Right lobe of liver (tissue), 6 donors: ENCODE data around the gene RAB30. TPM values are rescaled to one million over a fixed set of nuclear protein-coding genes. Genes with fewer than 3 reads are reported as not detected.

Experiments
- ATAC-seq, 4 donors: fragments of 200-7000 bp; cut with Tn5 transposase; one replicate each; pipeline ENCODE4 v1.9.1; 2020; ENCODE audit warnings: mild to moderate bottlenecking in 4 of 4, moderate library complexity in 4 of 4
- DNase-seq, 3 donors: peaks; one replicate each; pipeline ENCODE4 v3.0.0-alpha.2; 2020
- H3K27ac ChIP-seq, 3 donors: fragments of 200-600 bp; one replicate each; pipeline ENCODE4 v1.8.0; 2022
- H3K27me3 ChIP-seq, 2 donors: fragments of 200-600 bp; one replicate each; pipeline ENCODE4 v1.8.0; 2022
- H3K36me3 ChIP-seq, 4 donors: fragments of 200-600 bp; sonication (generic) in 1 of 4; one replicate each; pipeline versions ENCODE4 v1.5.1 to v1.8.0; 2017 to 2022; ENCODE audit warnings: control low read depth in 1 of 4
- H3K4me1 ChIP-seq, 4 donors: fragments of 200-600 bp; sonication (generic) in 1 of 4; one replicate each; pipeline versions ENCODE4 v1.5.1 to v1.8.0; 2017 to 2022; ENCODE audit warnings: control low read depth in 1 of 4
- H3K4me3 ChIP-seq, 3 donors: fragments of 200-600 bp; one replicate each; pipeline ENCODE4 v1.8.0; 2022
- H3K9me3 ChIP-seq, 4 donors: fragments of 200-600 bp; sonication (generic) in 1 of 4; one replicate each; pipeline versions ENCODE4 v1.5.1 to v1.8.0; 2017 to 2022; ENCODE audit warnings: control low read depth in 1 of 4
- CTCF ChIP-seq, 4 donors: fragments of 200-600 bp in 3 of 4; fragments of 450-650 bp in 1 of 4; IDR thresholded peaks; one replicate each; pipeline versions ENCODE4 v1.5.1 to v1.8.0; 2016 to 2022; ENCODE audit warnings: antibody characterized with exemption in 4 of 4, mild to moderate bottlenecking in 2 of 4
- POLR2A ChIP-seq: fragments of 450-650 bp; IDR thresholded peaks from one replicate; pipeline ENCODE4 v1.6.1; 2017; ENCODE audit warnings: antibody characterized with exemption, mild to moderate bottlenecking
- WGBS: methylation state at CpG from one replicate; pipeline ENCODE4 v1.1.6; 2018; ENCODE audit warnings: low coverage, low lambda C conversion rate; ENCODE audit not compliant: insufficient coverage; ENCODE audit errors: missing lambda C conversion rate; 5-methylcytosine and 5-hydroxymethylcytosine counted together
- intact Hi-C, 2 donors: fragments of 100-400 bp; cut with DNase I; formaldehyde crosslinking; loops; one replicate each; pipeline versions ENCODE4 v1.11.2 to v1.14.1; 2022
- total RNA-seq, 6 experiments: library from RNA; depleted of rRNA in 2 of 6; stranded (reverse); fragments of >200 nt in 2 of 6; fragmentation: NEBNext Ultra II Directional in 3 of 6; extraction: Animal tissue kit (Norgen Biotek cat#: 25700) in 3 of 6; gene quantifications; one replicate each; pipeline versions ENCODE4 v1.1.0 to v1.2.4, GENCODE V29; 2016 to 2023
- donor health status: DM: no; HTN: yes; CAD: no.
- donor health status: DM: no; HTN: no; CAD: no.
- donor health status: DM: no; HTN: no; CAD: no.
- donor health status: DM: no; HTN: yes; CAD: no.
- donor health status: DM: no; HTN: yes; CAD: no.

RAB30 gene
- total RNA-seq, 6 experiments from 2014 or later, result 4.1 to 9.6 (median 6.7) TPM

GRCh38 chr11:83070731-83071566 is 748 bp downstream of the RAB30 start:
- Histone ChIP-seq H3K36me3 (peaks cover 0 to 7% (median 0%) of the 10 kb centered on the region in 4 donors), H3K4me3 (peak overlapping the region; percentile 55 to 84 (median 79)), H3K27me3 (no peaks in the 10 kb centered on the region), H3K27ac (peak overlapping the region; percentile 76 to 93 (median 89)), H3K9me3 (no peaks in the 10 kb centered on the region), H3K4me1 (peaks cover 0 to 34% (median 7%) of the 10 kb centered on the region in 4 donors)
- TF ChIP-seq POLR2A (no peak), CTCF (IDR thresholded peaks at IDR 0.05) (no peak)
- intact Hi-C loops, result loop anchor here in 1 of 2 donors (10.0 kb wide), 1 partner anchor 166 kb away; the partner anchor contains the start of genes DDIAS and PRCP
- DNase-seq (peak; percentile 60 to 68 (median 60)), ATAC-seq (peak; percentile 37 to 43 (median 40))
- under 1% methylated on average over 22 of the region's 22 CpGs for WGBS

GRCh38 chr11:83070044-83070701 is 1.5 kb downstream of the RAB30 start:
- TF ChIP-seq POLR2A (no peak), CTCF (IDR thresholded peaks at IDR 0.05) (no peak)
- Histone ChIP-seq H3K4me1 (peaks cover 0 to 34% (median 7%) of the 10 kb centered on the region in 4 donors), H3K27me3 (no peaks in the 10 kb centered on the region), H3K4me3 (peak overlapping the region; percentile 55 to 84 (median 79)), H3K27ac (peak overlapping the region in 1 of 3 donors; percentile 93), H3K9me3 (no peaks in the 10 kb centered on the region), H3K36me3 (peaks cover 0 to 7% (median 0%) of the 10 kb centered on the region in 4 donors)
- DNase-seq (no peak), ATAC-seq (no peak)
- intact Hi-C loops, result loop anchor here in 1 of 2 donors (10.0 kb wide), 1 partner anchor 165 kb away; the partner anchor contains the start of genes DDIAS and PRCP
- 58% methylated on average over 3 of the region's 3 CpGs for WGBS

GRCh38 chr11:83069441-83070043 is 2.2 kb downstream of the RAB30 start:
- H3K4me1 ChIP-seq, result peaks cover 0 to 34% (median 7%) of the 10 kb centered on the region in 4 donors
- DNase-seq (no peak), ATAC-seq (no peak)
- no peaks in the 10 kb centered on the region for H3K9me3 ChIP-seq
- intact Hi-C loops, result loop anchor here in 1 of 2 donors (10.0 kb wide), 1 partner anchor 165 kb away; the partner anchor contains the start of genes DDIAS and PRCP
- no peak overlapping the region for H3K27ac ChIP-seq
- peaks cover 0 to 7% (median 0%) of the 10 kb centered on the region in 4 donors for H3K36me3 ChIP-seq
- TF ChIP-seq CTCF (IDR thresholded peaks at IDR 0.05) (no peak), POLR2A (no peak)
- H3K4me3 ChIP-seq, result no peak overlapping the region
- H3K27me3 ChIP-seq, result no peaks in the 10 kb centered on the region

GRCh38 chr11:83068568-83068967 is 3.1 kb downstream of the RAB30 start:
- no peaks in the 10 kb centered on the region for H3K27me3 ChIP-seq
- H3K27ac ChIP-seq, result no peak overlapping the region
- no peaks in the 10 kb centered on the region for H3K9me3 ChIP-seq
- intact Hi-C loops, result no loop called here
- H3K36me3 ChIP-seq, result peaks cover 0 to 2% (median 0%) of the 10 kb centered on the region in 4 donors
- peaks cover 0 to 32% (median 7%) of the 10 kb centered on the region in 4 donors for H3K4me1 ChIP-seq
- DNase-seq (no peak), ATAC-seq (no peak)
- H3K4me3 ChIP-seq, result no peak overlapping the region
- 20% methylated on average over 1 of the region's 1 CpG for WGBS
- no peak for TF ChIP-seq CTCF (IDR thresholded peaks at IDR 0.05)
- no peak for TF ChIP-seq POLR2A
